Esophagus (tissue), 2 donors: Measurements from ENCODE around the gene CHST6. TPM values are rescaled to one million over a fixed set of nuclear protein-coding genes. Genes with fewer than 3 reads are reported as not detected.

Experiments used
- H3K27ac ChIP-seq, 2 donors: one replicate each; pipeline ENCODE4 v1.5.1; 2013; ENCODE audit warnings: low read depth in 2 of 2, mild to moderate bottlenecking in 2 of 2, inconsistent platforms in 1 of 2, low read length in 1 of 2, moderate library complexity in 1 of 2
- H3K27me3 ChIP-seq, 2 donors: one replicate each; pipeline ENCODE4 v1.6.1; 2013; ENCODE audit warnings: low read length in 2 of 2, control low read depth in 1 of 2, mild to moderate bottlenecking in 1 of 2; ENCODE audit not compliant: insufficient read depth in 2 of 2, control insufficient read depth in 1 of 2
- H3K36me3 ChIP-seq, 2 donors: one replicate each; pipeline ENCODE4 v1.6.1; 2013; ENCODE audit warnings: low read length in 1 of 2; ENCODE audit not compliant: control insufficient read depth in 2 of 2, insufficient read depth in 2 of 2
- H3K4me1 ChIP-seq, 2 donors: one replicate each; pipeline ENCODE4 v1.6.1; 2013; ENCODE audit warnings: low read length in 1 of 2; ENCODE audit not compliant: control insufficient read depth in 2 of 2, insufficient read depth in 2 of 2
- H3K4me3 ChIP-seq, 2 donors: one replicate each; pipeline ENCODE4 v1.5.1; 2013; ENCODE audit warnings: low read length in 2 of 2, mild to moderate bottlenecking in 2 of 2, low read depth in 1 of 2, moderate library complexity in 1 of 2
- H3K9me3 ChIP-seq, 2 donors: one replicate each; pipeline ENCODE4 v1.6.1; 2013; ENCODE audit warnings: mild to moderate bottlenecking in 2 of 2, low read depth in 1 of 2, low read length in 1 of 2, moderate library complexity in 1 of 2; ENCODE audit not compliant: control insufficient read depth in 2 of 2, insufficient read depth in 1 of 2
- WGBS, 2 donors: extraction: QIAGEN DNeasy Blood & Tissue Kit; methylation state at CpG; one replicate each; pipeline ENCODE4 v1.1.7; 2013; 5-methylcytosine and 5-hydroxymethylcytosine counted together
- polyA plus RNA-seq, 2 donors: library from polyadenylated mRNA; stranded (reverse); fragments of 200-250 nt; gene quantifications; one replicate each; pipeline ENCODE4 v1.2.3, GENCODE V29; 2013
- donor health status: healthy with polysubstance abuse.
- donor health status: Bipolar disorder and iron deficiency.

The CHST6 gene
- polyA plus RNA-seq, 2 donors, result 0.39 to 2.0 TPM

- H3K9me3 ChIP-seq, result peaks cover 0 to 2% of the 10 kb centered on the region in 2 donors
- H3K36me3 ChIP-seq, result no peaks in the 10 kb centered on the region
- 95 to 96% methylated on average over 76 to 80 of the region's 80 CpGs for WGBS, 2 donors
- peaks cover 0 to 6% of the 10 kb centered on the region in 2 donors for H3K4me1 ChIP-seq
- H3K4me3 ChIP-seq, result no peak overlapping the region
- no peak overlapping the region for H3K27ac ChIP-seq
- no peaks in the 10 kb centered on the region for H3K27me3 ChIP-seq
Measured at GRCh38 chr16:75478480-75479345, 16.5 kb downstream of the CHST6 start.

DNA sequence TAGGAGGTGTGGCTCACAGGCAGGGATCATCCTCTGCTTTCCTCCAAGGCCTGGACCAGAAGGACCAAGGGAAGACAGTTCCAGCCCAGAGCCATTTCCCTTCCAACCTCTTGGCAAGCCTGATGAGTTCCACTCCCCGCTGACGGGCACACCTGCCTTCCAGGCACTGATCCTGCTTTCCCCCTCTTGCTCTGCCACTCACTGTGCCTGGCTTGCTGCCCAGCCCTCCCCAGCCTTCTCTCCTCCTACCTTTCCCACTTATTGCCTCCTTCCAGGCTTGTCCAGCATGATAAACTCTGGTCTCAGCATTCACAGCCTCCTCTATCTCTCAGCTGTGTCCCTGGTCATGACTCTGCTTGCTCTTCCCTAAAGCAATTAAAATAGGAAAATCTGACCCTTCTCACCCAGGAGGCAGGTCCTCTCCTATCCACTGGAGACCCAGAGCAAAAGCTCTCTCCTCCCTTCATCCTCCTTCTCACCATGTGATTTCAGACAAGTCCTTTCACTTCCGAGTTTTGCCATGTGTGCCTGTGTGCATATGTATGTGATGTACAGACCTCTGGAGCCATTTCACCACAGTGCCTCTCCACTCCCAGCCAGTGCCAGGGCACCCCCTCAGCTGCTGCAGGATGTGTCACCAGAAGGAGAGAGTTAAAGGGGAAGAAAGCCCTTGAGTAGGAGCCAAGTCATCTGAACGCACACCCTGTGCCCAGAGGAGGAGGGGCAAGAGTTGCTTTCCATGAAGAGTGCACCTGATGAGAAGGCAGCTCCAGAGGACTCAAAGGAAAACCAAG, 17.4 kb downstream of the CHST6 start:
- peaks cover 0 to 2% of the 10 kb centered on the region in 2 donors for H3K9me3 ChIP-seq
- H3K36me3 ChIP-seq, result no peaks in the 10 kb centered on the region
- no peaks in the 10 kb centered on the region for H3K27me3 ChIP-seq
- 37 to 55% methylated on average over 4 of the region's 4 CpGs for WGBS, 2 donors
- H3K27ac ChIP-seq, result no peak overlapping the region
- H3K4me1 ChIP-seq, result peaks cover 0 to 3% of the 10 kb centered on the region in 2 donors
- H3K4me3 ChIP-seq, result no peak overlapping the region

GRCh38 chr16:75476817-75477216, 18.4 kb downstream of the CHST6 start:
- no peak overlapping the region for H3K27ac ChIP-seq
- peaks cover 0 to 2% of the 10 kb centered on the region in 2 donors for H3K9me3 ChIP-seq
- no peaks in the 10 kb centered on the region for H3K27me3 ChIP-seq
- WGBS, 2 donors, result 83 to 87% methylated on average over 8 of the region's 8 CpGs
- H3K4me3 ChIP-seq, result no peak overlapping the region
- no peaks in the 10 kb centered on the region for H3K4me1 ChIP-seq
- no peaks in the 10 kb centered on the region for H3K36me3 ChIP-seq

GRCh38 chr16:75475420-75475847, 19.8 kb downstream of the CHST6 start:
- WGBS, 2 donors, result 75 to 90% methylated on average over 2 of the region's 2 CpGs
- Histone ChIP-seq H3K4me3 (no peak overlapping the region), H3K27ac (peak overlapping the region in 1 of 2 donors; percentile 8), H3K4me1 (no peaks in the 10 kb centered on the region), H3K27me3 (no peaks in the 10 kb centered on the region), H3K36me3 (no peaks in the 10 kb centered on the region), H3K9me3 (peaks cover 0 to 2% of the 10 kb centered on the region in 2 donors)

DNA sequence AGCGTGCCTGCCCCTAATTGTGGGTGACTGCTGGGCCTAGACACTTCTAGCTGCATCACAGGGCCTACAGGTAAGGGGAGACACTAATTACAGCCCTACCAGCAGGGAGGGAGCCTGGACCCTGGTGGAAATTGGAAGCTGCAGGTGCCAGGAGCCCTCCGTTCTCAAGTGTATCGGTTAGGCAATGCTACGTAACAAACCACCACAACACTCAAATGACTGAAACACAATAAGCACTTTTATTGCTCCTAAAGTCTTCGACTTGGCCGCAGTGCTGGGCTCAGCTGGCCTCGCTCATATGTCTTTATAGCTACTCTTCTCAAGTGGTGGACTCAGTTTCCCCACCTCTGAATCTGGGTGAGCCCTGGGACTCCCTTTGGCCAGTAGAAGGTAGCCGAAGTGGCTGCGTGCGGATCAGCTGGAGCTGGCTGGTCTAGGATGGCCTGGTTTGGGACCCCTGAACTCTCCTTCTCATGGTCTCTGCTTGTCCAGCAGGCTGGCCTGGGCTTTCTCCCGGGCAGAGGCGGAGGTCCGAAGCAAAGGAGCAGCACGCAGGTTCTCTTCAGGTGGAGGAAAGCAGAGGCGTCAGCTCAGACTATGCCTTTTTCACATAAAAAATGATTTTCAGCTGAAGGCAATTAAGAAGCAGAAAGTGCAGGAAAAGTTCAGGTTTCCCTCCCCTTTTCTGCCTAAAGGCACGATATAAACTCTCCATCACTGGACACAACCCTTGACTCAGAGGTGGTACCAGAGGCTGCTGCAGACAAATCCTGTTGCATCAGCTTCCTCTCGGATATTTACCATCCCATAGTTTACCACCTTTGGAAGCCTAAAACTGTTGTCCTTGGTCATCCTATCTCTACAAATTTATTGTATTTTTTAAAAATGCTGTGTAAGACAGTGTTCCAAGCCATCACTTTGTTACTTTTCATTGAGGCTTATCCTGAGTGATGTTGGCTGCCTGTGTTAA, 22.0 kb downstream of the CHST6 start:
- Histone ChIP-seq H3K4me3 (no peak overlapping the region), H3K27ac (no peak overlapping the region), H3K9me3 (no peaks in the 10 kb centered on the region), H3K36me3 (no peaks in the 10 kb centered on the region), H3K4me1 (no peaks in the 10 kb centered on the region), H3K27me3 (no peaks in the 10 kb centered on the region)
- 93 to 94% methylated on average over 17 of the region's 17 CpGs for WGBS, 2 donors

DNA sequence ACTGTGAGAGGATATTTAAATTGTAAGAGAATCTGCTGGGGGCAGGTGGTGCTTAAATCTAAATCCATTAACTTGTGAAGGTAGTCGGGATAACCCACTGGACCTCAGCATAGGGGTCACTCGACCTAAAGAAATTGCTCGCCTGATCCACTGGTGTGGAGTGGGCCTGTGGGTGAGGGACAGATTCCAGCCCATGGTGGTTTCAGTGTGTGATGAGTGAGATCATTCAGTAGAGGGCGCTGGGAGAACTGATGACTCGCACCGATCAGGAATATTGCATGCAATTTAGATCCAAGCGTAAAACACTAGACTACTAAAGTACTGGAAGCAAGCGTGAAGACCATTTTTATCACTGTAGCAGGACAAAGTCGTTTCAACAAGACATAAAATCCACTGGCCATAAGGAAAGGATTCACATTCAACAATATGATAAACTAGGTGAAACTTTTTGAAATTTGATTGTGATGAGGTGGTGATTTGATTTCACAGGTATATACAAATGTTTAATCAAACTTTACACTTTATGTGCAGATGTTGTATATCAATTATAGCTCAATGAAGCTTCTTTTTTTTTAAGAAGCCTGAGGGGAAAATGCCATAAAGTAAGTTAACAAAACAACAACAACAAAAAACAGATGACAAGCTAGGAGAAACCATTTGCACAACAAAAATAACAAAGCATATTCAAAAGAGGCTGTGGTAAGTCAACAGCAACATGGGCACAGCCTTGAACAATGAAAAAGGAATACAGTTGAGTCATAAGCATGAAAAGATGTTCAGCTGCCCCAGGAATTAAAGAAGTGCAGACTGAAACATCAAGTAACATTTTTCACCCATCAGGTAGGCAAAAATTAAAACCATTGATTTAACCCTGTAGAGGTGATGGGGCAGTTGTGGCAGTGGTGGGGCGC, 23.3 kb downstream of the CHST6 start:
- Histone ChIP-seq H3K36me3 (no peaks in the 10 kb centered on the region), H3K4me3 (no peak overlapping the region), H3K27me3 (no peaks in the 10 kb centered on the region), H3K27ac (no peak overlapping the region), H3K4me1 (no peaks in the 10 kb centered on the region), H3K9me3 (no peaks in the 10 kb centered on the region)
- 13 to 14% methylated on average over 10 of the region's 10 CpGs for WGBS, 2 donors

GRCh38 chr16:75466760-75467159, 28.5 kb downstream of the CHST6 start:
- Histone ChIP-seq H3K4me1 (no peaks in the 10 kb centered on the region), H3K27me3 (no peaks in the 10 kb centered on the region), H3K36me3 (no peaks in the 10 kb centered on the region), H3K27ac (no peak overlapping the region), H3K4me3 (no peak overlapping the region), H3K9me3 (no peaks in the 10 kb centered on the region)
- 79 to 83% methylated on average over 2 of the region's 2 CpGs for WGBS, 2 donors

- Histone ChIP-seq H3K4me1 (peaks cover 0 to 2% of the 10 kb centered on the region in 2 donors), H3K4me3 (peak within 1 kb of the TSS; percentile 65 to 90), H3K27ac (peak within 1 kb of the TSS; percentile 95 to 97), H3K9me3 (no peaks in the 10 kb centered on the region), H3K36me3 (no peaks in the 10 kb centered on the region), H3K27me3 (no peaks in the 10 kb centered on the region)
- 0% methylated on average over 62 to 89 of the region's 89 CpGs for WGBS, 2 donors
Measured at GRCh38 chr16:75464122-75464918, 30.9 kb downstream of the CHST6 start, which contains the start of gene TMEM170A. Gene TMEM170A (minus strand): TSS chr16:75464689. CDS start chr16:75464600, 89 bp downstream.
